GM12875 (cell line): ENCODE measurements around the gene LARGE2.
A peak's percentile ranks its signal among the peaks of the same experiment; 100 is the strongest.

Experiments used
- H3K4me3 ChIP-seq: one replicate; pipeline ENCODE4 v1.5.1; 2011; ENCODE audit warnings: low read depth, low read length, control low read depth
- CTCF ChIP-seq: IDR thresholded peaks from 2 replicates; pipeline ENCODE4 v1.5.1; 2011; ENCODE audit warnings: low read depth, mild to moderate bottlenecking, control low read depth, inconsistent platforms, low read length, moderate library complexity, borderline replicate concordance; ENCODE audit not compliant: insufficient read depth

The LARGE2 gene

DNA sequence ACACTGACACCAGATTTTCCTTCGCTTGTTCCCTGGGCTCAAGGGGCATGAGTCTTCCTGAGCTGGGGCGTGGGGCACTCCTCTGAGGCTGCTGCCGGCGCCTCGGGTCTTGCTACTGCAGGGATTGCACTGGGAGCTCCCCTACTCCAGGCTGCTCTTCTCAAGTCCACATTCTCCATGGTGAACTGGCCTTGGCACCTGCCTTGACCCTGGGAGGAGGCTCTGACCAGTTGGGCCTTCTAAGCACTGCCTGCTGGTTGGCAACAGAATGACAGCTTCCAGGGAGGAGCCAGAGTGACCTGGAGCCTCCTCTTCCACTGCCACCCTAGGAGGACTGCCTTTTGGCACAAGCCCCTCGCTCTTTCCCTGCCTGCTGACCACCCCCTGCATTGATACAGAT lies 24.9 kb upstream of the LARGE2 start:
- TF ChIP-seq CTCF, result no peak
- no peak overlapping the region for H3K4me3 ChIP-seq

DNA sequence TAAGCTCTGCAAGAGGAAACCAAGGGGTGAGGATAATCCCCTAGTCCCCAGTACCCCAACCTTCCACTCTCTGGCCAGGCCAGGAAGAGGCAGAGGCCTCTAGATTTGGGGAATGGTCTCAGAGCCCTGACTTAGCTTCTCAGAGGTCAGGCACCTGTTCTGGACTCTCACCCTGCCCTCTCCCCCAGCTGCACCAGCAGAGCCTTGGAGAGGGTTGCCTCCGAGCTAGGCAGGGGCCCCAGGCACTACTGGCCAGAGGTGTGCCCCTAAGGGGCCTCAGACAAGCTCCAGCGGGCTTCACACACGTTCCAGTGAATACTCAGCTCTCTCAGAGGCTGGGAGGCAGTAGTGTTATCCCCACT lies 23.4 kb upstream of the LARGE2 start:
- H3K4me3 ChIP-seq, result no peak overlapping the region
- no peak for TF ChIP-seq CTCF

- peak overlapping the region; percentile 23 for H3K4me3 ChIP-seq
- no peak for TF ChIP-seq CTCF
These were observed 22.8 kb upstream of the LARGE2 start for GRCh38 chr11:45899448-45900174.

DNA sequence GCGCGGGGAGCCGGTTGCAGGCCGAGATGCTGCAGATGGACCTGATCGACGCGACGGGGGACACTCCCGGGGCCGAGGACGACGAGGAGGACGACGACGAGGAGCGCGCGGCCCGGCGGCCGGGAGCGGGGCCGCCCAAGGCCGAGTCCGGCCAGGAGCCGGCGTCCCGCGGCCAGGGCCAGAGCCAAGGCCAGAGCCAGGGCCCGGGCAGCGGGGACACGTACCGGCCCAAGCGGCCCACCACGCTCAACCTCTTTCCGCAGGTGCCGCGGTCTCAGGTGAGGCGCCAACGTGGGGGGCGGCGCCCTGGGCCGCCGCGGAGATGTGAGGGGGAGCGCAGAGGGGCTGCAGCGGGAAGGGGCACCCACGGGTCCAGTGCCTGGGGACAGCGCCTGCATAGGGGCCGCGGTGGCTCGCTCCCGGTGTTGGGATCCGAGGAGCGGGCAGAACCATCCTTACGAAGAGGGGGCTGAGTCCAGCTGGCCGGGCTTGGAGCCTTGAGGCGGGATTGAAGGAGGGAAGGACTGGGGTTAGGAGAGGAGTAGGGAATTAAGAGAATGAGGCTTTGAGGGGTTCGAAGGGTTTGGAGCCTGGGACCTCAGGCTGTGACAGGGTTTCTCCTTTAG lies 22.2 kb upstream of the LARGE2 start:
- peak overlapping the region; percentile 23 for H3K4me3 ChIP-seq

DNA sequence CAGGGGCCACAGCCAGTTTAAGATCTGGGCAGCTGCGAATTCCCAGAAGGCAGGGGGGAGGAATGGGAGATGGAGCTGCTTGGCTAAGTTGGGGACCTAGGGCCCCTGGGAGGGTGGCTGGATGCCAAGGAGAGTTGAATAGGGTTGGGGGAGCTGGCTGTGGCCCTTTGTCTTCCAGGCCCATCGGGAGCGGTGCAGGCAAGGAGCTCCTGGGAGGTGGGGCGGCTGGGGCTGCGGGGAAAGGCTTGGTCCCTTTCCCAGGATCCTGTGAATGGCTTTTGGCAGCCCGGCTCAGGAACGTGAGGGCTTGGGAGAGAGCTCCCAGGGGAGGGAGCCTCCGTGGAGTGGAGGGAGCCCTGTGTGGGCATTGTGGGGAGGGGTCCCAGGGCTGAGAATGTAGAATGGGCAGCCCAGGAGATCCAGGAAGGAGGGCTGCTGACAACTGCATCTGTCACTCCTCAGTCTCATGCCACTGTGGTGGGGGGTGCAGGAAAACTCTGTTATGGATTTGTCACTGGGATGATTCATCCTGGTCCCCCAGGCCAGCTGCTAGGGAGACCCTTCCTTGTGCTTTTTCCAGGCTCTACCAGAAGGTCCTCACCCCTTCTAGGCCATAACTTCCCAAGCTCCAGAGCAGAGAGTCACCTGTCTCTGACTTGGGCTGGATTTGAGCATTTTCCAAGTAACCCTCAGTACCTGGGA lies 21.4 kb upstream of the LARGE2 start:
- no peak overlapping the region for H3K4me3 ChIP-seq
- no peak for TF ChIP-seq CTCF

GRCh38 chr11:45901626-45902025 lies 20.8 kb upstream of the LARGE2 start:
- H3K4me3 ChIP-seq, result no peak overlapping the region
- no peak for TF ChIP-seq CTCF

GRCh38 chr11:45902452-45903380 lies 19.7 kb upstream of the LARGE2 start:
- no peak for TF ChIP-seq CTCF
- no peak overlapping the region for H3K4me3 ChIP-seq
